LNCaP clone FGC (cell line): ENCODE data around the gene BABAM2.

ENCODE experiments used
- DNase-seq: peaks from one replicate; pipeline ENCODE4 v3.0.0-alpha.2; 2011; ENCODE audit warnings: low read depth
- H3K4me3 ChIP-seq: 2 replicates; pipeline ENCODE4 v1.5.1; 2011; ENCODE audit warnings: mild to moderate bottlenecking, low read depth, low read length, control low read depth
- CTCF ChIP-seq: IDR thresholded peaks from 2 replicates; pipeline ENCODE4 v1.5.1; 2012; ENCODE audit warnings: mild to moderate bottlenecking; ENCODE audit not compliant: control insufficient read depth, insufficient read depth; ENCODE audit errors: extremely low read depth

Gene BABAM2

DNA sequence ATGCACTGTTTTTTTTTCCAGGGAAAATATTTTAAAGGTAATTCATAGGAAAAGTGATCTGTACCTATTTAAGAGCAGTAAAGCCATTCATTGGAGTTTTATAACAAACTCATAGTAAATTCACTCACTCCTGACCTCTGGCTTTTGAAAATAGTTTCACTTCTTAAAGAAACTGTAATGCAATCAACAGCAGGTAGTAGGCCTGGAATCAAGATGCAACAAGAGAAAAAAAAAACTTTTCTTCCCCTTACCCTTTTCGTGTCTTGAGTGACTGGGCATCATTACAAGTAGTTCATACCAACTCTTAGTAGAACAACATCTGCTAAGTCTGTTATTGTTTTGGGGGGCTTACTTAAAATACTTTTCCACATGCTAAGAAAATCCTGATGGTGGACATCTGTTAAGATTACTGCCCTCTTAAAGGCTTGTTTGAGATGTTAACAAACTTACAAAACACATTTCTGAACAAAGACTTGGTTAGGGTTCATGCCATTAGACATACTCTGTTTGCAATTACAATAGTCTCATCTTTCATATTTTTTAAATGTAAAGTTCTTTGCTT, 338.0 kb downstream of the BABAM2 start:
- H3K4me3 ChIP-seq = no peak overlapping the region
- no peak for DNase-seq
- TF ChIP-seq CTCF = no peak

DNA sequence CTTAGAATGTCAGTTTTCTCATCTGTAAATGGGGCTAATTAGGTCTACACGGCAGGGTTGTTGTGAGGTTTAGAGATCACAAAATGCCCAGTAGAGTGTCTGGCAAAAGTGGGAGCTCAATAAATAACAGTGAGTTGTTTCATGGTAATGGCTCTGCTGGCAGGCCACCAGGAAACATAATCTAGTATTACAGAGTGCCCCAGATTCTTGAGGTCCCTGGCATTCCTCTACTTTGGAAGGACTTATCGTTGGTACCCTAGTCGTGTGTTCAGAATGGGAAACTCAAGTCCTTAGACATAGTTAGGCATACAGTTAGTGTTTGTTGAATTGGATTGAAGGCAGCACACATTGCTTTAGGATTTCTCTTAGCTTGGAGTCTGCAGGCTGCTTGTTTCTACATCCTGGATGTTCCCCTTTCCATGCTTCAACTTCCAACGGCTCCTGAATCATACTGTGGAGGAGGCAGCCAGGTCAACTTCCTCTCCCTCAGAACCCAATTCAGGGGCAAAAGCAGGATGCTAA, 340.6 kb downstream of the BABAM2 start:
- H3K4me3 ChIP-seq = no peak overlapping the region
- TF ChIP-seq CTCF = no peak
- DNase-seq = no peak

GRCh38 chr2:28232295-28232694, 341.8 kb downstream of the BABAM2 start:
- no peak for TF ChIP-seq CTCF
- no peak for DNase-seq
- no peak overlapping the region for H3K4me3 ChIP-seq

DNA sequence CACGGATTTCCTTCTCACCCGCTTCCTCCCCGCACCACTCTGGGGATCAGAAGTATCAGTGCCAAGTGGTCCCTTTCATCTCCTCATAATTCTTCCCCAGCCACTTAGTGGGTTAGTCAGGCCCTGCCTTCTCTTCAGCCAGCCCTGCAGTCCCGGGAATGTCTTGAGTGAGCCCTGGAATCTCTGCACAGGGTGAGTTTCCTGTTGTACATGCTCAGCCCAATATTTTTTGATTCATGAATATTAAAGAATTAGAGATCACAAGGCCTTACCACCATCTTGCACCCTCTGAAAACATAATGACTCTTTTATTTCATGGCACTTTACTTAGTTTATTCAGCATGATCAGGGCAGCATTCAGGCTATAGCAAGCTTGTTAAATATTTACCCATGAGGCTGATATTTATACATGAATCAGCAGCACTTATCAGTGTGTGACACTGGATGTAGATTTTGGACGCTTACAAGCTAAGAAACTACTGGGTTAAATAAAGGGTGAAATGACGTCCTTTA, 342.7 kb downstream of the BABAM2 start:
- peak; percentile 42 for DNase-seq
- no peak for TF ChIP-seq CTCF

DNA sequence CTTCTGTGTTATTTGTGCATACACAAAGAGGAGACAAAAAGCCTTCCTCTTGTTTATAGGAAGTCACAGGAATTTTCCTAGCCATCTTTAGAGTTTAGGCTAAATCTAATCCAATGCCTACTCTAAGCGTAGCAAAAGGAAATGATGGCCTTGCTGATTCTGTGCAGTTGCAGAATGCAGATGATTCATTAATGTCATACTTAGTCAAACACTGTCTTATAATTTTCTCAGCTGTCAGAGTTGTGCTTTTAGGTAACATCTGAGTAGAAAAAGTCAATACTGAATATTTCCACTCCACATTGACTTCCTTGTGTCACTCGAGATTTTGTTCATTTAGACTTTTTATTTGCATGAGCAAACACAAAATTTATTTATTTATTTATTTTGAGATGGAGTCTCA, 344.3 kb downstream of the BABAM2 start:
- TF ChIP-seq CTCF = no peak
- DNase-seq = no peak
- H3K4me3 ChIP-seq = no peak overlapping the region

More for the DNA sequence above, 342.7 kb downstream of the BABAM2 start:
- no peak overlapping the region for H3K4me3 ChIP-seq

GRCh38 chr2:28239207-28239606, 348.7 kb downstream of the BABAM2 start:
- H3K4me3 ChIP-seq = no peak overlapping the region
- no peak for TF ChIP-seq CTCF
- no peak for DNase-seq

- no peak for TF ChIP-seq CTCF
- H3K4me3 ChIP-seq = no peak overlapping the region
- no peak for DNase-seq
Observed at GRCh38 chr2:28240937-28241336, 350.4 kb downstream of the BABAM2 start.
